HG02623 (cell line): ENCODE measurements around the gene EPOP.

Experiments
- ATAC-seq: cut with Tn5 transposase; IDR thresholded peaks from one replicate; pipeline ENCODE4 v1.9.1; 2021; ENCODE audit warnings: moderate library complexity; ENCODE audit not compliant: unreplicated experiment

Gene EPOP

GRCh38 chr17:38676706-38677504 lies 2.1 kb upstream of the EPOP start:
- no peak for ATAC-seq

DNA sequence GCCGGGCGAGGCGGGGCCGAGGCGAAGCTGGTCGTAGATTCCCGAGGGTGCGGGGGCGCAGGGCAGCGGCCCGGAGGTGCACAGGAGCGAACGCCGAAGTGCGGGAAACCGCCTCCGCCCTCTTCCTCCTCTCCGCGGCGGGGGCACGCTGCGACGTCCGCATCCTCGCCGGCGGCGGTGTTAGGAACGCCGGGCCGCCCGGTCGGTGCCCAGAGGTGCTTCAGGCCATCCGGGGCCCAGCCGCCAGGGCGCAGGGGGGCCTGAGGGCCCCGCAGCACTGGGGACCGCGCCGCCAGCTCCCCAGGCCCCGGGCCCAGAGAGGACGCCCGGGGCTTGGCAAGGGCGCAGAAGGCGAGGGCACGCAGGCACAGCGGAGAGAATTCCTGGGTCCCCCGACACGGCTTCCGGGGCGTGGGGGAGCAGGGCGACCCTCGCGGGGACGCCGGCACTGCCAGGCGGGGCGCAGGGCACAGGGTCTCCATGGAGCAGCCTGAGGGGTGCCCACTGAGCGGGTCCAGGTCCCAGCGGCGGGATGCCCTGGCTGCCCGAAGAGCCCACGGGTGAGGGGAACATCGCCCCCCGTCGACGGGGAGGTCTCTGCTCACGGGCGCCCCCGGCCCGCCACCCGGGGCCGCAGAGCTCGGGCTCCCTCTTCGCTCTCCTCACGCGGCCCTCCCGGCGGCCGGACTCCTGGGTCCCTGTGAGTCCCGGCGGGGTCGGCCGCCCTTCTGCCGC lies 576 bp downstream of the EPOP start:
- peak; percentile 21 for ATAC-seq

GRCh38 chr17:38673707-38674013 lies 1.1 kb downstream of the EPOP start:
- no peak for ATAC-seq

DNA sequence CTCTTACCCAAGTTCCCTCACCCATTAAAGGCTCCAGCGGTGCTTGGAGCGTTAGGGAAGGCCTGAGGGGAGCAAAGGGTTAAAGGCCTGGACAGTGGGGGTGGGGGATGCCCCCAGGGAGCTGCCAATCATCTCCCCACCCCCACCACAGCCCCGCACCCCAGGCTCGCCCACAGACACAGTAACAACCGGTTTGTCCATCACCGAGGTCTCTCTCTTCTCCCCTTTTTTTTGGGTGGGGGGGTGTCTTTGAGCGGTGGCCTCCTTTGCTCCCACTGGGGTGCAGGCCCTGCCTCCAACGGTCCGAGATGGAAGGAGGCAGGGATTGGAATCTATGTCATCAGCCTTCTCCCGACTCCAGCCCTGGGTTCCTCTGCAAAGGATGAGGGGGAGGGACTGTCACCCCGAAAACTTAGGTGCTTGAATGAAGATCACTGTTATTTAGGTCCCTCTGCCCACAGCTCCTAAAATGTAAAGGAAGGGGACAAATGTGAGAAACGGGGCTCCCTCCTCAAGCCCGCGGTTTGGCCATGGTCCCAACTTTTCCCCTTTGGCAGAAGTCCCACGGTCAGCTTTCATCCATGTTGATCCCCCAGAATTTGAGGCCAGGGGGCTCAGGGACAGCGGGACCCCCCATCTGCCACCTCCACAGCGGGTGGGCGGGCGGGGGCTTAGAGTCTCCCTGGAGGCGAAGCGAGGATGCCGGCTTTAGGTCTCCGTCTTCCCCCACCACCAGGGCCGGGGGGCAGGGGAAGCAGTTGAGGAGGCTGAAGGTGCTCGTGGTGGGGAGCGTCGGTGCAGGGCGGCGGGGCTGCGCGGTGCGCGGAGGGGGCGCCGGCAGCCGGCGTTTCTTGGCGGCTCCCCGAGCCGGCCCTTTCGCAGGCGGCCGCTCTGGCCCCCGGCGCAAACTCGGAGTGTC lies 1.7 kb downstream of the EPOP start:
- ATAC-seq: no peak

- no peak for ATAC-seq
Measured at GRCh38 chr17:38671939-38672720, 2.6 kb downstream of the EPOP start.

DNA sequence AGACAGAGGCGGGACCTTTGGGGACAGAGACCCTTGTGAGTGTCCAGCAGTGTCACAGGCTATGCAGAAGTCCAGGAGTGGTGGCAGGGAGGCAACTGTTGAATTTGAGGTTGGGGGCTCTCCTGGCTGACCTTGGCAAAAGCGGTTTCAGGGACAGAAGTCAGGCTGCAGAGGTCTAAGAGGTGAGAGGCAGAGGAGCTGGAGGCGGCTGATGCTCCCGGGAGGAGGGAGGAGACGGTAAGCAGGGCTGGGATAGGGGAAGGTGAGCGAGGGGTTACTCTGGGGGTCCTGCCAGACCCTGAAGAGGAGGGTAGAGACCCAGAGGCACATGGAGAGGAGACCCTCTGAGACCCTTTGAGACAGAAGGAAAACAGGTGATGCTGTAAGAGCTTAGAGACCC lies 5.2 kb downstream of the EPOP start:
- no peak for ATAC-seq

DNA sequence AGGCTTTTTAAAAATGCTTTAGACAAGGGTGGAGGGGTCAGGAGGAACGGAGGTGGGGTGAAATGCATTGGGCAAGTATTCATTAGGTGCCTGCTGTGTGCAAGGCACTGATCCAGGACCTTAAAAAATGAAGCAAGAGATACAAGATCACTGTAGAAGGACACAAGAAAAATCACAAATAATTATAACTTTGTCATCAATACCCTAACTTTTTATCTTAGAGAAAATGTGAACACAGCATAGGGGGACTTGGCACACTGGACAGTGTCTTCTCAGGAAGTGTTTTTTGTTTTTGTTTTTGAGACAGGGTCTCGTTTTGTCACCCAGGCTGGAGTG lies 7.0 kb downstream of the EPOP start:
- ATAC-seq: no peak

DNA sequence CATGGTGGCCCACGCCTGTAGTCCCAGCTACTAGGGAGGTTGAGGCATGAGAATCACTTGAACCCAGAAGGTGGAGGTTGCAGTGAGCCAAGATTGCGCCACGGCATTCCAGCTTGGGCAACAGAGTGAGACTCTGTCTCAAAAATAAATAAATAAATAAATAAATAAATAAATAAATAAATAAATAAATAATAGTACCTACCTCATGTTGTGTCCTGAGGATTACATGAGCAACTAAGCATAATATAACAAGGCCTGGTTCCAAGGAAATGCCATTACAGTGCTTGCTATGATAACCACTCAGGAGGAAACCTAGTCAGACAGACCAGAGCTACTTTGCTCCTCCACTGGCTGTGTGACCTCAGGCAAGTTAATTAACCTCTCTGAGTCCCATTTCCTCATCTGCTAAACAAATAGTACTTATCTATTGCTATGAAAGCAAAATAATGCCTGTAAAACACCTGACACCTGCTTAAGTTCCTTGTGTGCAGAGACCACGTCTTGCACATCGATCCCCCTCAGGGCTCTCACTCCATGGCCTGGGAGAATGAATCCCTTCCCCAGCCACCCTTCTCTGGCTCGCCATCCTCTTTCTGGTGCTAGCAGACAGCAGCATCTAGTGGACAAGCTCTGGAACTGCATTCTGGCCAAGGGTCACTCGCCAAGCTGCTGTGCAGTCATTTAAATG lies 7.5 kb downstream of the EPOP start:
- no peak for ATAC-seq

DNA sequence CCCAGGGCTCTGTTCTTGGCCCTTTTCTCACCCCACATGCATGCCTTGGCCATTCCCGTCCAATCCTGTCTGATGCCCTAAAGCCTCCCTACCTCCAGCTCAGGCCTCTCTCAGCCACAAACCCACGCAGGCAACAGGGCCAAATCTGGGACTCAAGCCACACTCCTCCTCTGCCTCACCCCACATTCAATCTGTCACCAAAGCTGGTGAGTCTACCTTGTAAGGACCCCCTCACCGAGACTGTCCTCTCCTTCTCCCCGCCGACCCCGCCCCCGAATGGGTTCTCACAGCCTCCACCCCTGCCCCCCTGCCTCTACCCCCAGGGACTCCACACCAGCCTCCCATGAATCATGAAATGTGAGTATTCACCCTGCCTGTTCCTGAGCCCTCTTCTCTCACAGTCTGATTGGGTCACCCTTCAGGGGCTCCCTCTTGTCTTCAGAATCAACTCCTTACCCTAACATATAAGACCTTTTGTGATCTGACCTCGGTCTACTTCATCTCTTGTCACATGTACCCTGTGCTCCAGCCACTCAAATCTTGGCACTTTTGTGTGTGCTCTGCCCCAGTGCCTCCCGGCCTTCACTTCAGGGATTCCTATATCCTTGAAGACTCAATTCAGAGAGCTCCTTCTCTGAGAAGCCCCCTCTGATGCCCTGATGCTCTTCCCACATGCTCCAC lies 10.7 kb downstream of the EPOP start:
- ATAC-seq: no peak

GRCh38 chr17:38663125-38663751 lies 11.5 kb downstream of the EPOP start:
- no peak for ATAC-seq

DNA sequence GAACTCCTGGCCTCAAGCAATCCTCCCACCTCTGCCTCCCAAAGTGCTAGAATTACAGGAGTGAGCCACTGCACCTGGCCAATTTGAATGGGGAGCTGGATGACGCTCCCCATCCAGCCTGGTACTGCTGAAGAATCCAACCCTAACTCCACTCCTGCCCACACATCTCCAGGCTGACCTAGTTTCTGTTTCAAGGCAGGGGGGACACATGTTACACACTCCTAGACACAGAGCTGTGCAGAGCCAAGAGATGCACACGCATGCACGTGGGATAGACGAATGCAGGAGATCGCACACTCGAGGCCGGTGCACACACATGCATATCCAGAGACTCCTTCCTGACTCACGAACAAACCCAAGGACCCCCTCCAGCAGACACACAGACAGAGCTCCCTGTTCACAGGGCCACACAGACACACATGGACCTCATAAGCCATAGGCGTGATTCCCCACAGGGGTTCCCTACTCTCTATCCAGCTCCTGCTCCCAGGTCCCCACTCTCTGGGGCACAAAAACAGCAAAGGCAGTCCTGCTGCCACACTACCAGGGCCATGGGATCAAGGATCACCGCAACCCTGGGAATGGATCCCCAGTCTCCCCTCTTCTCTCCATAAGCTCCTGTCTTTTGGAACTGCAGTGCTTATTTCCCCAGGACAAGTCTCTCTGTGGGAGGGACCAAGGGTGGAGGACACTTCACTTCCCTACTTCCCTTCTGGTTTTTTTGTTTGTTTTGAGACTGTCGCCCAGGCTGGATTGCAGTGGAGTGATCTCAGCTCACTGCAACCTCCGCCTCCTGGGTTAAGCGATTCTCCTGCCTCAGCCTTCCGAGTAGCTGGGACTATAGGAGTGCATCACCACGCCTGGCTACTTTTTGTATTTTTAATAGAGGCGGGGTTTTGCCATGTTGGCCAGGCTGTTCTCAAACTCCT lies 14.4 kb downstream of the EPOP start:
- ATAC-seq: no peak

DNA sequence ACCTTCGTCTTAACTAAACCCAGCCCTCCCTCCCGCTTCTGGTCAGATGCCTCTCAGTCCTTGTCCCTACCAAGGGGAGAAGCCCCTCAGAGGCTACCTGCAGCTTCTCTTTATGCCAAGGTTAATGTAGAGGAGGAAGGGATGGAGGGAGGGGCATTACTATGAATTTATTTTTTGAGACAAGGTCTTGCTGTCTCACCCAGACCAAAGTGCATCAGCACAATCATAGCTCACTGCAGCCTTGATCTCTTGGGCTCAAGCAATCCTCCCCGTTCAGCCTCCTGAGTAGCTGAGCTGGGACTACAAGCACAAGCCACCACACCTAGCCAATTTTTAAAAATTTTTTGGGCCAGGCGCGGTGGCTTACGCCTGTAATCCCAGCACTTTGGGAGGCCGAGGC lies 15.3 kb downstream of the EPOP start:
- no peak for ATAC-seq

- ATAC-seq: no peak
Measured at GRCh38 chr17:38658741-38659345, 15.9 kb downstream of the EPOP start.

DNA sequence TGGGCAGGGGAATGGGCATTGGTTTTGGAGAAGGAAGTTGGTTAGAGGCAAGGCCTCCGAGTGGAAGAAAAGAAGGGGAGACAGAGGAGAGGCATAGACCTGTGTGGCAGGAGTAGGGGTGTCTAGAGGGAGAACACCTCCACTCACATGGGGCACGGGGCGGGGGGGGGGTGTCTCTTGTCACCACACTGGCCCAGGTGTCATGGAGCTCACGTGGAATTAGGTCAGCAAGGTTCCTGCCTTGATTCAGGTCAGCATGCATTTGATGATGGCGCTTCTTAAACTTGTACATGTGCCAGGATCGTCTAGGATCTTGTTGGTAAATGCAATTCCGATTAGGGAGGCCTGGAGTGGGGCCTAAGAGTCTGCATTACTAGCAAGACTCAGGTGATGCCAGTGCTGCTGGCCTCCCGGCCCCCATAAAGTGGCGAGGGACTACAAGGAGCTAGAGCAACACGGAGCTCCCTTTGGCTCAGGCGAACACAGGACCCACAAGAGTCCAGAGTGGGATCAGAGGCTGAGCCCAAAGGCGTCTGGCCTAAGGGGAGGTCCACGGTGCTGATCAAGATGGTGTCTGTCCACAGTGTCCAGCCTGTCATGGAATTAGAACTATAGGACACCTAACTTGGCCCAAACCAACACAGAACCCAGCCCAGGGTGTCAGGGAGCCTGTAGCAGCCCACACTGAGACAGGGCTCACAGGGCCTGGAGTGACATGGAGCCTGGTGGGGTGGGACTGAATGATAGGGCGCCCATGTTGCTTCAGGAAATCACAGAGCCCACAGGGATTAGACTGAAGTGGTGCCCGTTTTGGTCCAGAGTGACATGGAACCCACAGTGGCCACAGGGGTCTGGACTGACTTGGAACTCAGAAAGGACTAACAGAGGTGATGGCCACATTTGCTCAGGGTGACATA lies 16.7 kb downstream of the EPOP start:
- ATAC-seq: no peak

DNA sequence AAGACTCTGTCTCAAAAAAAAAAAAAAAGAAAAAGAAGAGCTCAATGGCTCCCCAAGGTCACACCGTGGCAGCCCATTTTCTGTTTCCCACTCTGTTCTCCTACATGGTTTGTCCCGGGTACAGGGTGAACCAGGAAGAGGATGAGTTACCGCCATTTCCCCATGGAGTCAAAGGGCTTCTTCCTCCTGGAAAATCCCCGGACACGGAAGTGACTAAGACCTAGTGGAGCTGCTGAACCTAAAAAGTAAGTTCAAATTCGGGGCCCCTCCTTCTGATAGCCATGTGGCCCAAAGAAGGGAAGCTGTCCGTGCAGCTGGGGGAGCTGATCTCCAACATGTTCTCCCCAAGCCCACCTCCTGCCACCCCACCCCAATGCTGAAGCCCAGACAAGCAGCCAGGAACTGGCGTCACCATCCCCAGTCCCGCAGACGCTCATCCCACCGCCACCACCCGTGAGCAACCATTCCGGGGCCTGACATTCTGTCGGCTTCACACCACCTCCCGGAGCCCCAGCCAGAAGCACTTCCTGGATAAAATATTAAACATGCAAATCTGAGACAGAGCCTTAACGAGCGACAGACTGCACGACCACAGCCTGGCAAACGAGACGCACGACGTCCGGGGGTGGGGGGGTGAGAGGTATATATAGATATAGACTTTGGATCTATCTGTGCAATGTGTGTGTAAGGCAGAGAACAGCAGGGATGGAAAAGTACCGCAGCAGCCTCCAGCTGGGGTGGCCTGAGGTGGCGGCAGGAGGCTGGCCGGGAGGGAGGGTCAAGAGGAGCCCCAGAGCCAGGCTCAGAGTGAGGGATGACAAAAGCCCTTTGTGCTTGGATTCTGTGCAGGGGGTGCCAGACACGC lies 17.6 kb downstream of the EPOP start:
- no peak for ATAC-seq
